ENCODE data around the gene CSK.

DNA sequence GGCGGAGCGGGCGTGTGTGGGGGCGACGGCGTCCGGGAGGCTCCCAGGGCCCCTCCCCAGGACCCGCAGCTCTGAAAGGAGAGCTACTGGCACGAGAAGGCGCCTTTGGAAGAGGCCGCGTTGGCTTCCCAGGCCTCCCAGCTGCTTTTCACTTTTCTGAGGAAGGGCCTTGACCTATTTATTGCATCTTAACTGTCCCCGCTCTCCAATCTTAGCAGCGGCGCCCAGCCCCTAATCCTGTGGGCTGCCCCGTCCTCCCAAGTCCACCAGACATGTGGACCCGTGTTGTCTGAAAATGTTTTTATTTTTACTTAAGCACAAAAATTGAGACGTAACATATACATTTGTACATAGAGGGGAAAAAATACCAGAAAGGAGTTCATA lies 61.6 kb downstream of the CSK start:
- TF ChIP-seq CTCF (IDR thresholded peaks at IDR 0.05; ENCODE audit: low read depth, low read length) (no peak), POLR2A (IDR thresholded peaks at IDR 0.05; ENCODE audit: extremely low read depth, insufficient read length) (no peak)

Measured in NB4 (cell line).